Testis (tissue), 3 donors: Measurements from ENCODE around the gene PIBF1. TPM values are rescaled to one million over a fixed set of nuclear protein-coding genes. Genes with fewer than 3 reads are reported as not detected.

Source experiments
- DNase-seq: peaks from one replicate; pipeline ENCODE4 v3.0.0-alpha.2; 2019
- H3K27ac ChIP-seq, 2 donors: fragments of 200-600 bp; sonication (generic); one replicate each; pipeline ENCODE4 v1.5.1; 2019
- H3K27me3 ChIP-seq: fragments of 200-600 bp; sonication (generic); one replicate; pipeline ENCODE4 v1.5.1; 2019
- H3K36me3 ChIP-seq: fragments of 200-600 bp; sonication (generic); one replicate; pipeline ENCODE4 v1.5.1; 2017; ENCODE audit warnings: low read depth; ENCODE audit errors: missing control alignments
- H3K4me1 ChIP-seq: fragments of 200-600 bp; sonication (generic); one replicate; pipeline ENCODE4 v1.5.1; 2019
- H3K4me3 ChIP-seq, 2 donors: fragments of 200-600 bp; sonication (generic); one replicate each; pipeline ENCODE4 v1.5.1; 2017 to 2019
- H3K9me3 ChIP-seq: fragments of 200-600 bp; sonication (generic); one replicate; pipeline ENCODE4 v1.5.1; 2017
- POLR2A ChIP-seq: fragments of 450-650 bp; IDR thresholded peaks from one replicate; pipeline ENCODE4 v1.6.1; 2017; ENCODE audit warnings: antibody characterized with exemption, mild to moderate bottlenecking, moderate library complexity
- WGBS, 2 donors: methylation state at CpG; one replicate each; pipeline ENCODE4 v1.1.5; 2018; 5-methylcytosine and 5-hydroxymethylcytosine counted together
- intact Hi-C: fragments of 100-400 bp; cut with DNase I; formaldehyde crosslinking; loops from one replicate; pipeline ENCODE4 v1.15.1; 2023; ENCODE audit warnings: low total_unique reads
- polyA plus RNA-seq: library from polyadenylated mRNA; stranded (reverse); fragments of 350-450 nt; fragmentation: Illumina TruSeq; extraction: RNeasy Lipid Tissue Mini Kit (QIAGEN cat#74804); gene quantifications from one replicate; pipeline ENCODE4 v1.2.3, GENCODE V29; 2014; ENCODE audit warnings: low read depth, low replicate concordance; ENCODE audit not compliant: insufficient read depth
- total RNA-seq, 2 donors: library from RNA; depleted of rRNA; stranded (reverse); fragments of >200 nt; gene quantifications; one replicate each; pipeline ENCODE4 v1.2.3, GENCODE V29; 2016
- TF ChIP-seq, protein P1 (sequence below), 3 experiments: fragments of 450-650 bp in 2 of 3; fragments of 200-600 bp in 1 of 3; sonication (generic) in 1 of 3; IDR thresholded peaks; one replicate each; pipeline ENCODE4 v1.5.1; 2016 to 2019; ENCODE audit warnings: antibody characterized with exemption in 3 of 3, mild to moderate bottlenecking in 2 of 3, moderate library complexity in 1 of 3

The PIBF1 gene
- total and polyA plus RNA-seq, 3 donors from 2014 or later, result 22.5 to 37.2 (median 24.6) TPM

DNA sequence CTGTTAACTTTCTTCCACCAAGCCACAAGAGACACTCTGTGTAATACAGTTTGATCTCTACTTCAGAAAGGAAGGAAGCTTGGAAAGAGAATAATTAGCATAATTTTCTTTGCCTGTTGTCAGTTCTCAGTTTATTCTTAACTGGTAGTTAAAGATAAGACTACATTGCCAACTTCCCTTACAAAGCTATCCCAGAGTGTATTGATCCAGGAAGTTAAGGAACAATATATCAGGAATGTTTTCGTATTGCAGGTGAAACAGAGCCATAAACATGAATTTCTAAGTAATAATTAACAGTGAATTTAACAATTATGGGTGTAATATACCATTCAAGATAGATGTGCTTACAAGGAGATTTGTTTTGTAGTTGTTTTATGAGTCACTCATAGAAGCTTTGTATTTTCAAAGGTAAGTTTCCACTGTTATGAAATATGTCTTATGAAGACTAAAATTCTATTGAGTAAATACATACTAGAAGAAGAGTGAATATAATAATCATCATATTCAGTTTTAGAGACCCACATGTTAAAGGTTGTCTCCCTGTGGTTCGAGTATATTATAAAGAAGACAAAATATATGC, 188.5 kb downstream of the PIBF1 start:
- Histone ChIP-seq H3K4me1 (no peaks in the 10 kb centered on the region), H3K27me3 (no peaks in the 10 kb centered on the region), H3K4me3 (no peak overlapping the region), H3K27ac (no peak overlapping the region), H3K36me3 (no peaks in the 10 kb centered on the region), H3K9me3 (no peaks in the 10 kb centered on the region)
- intact Hi-C loops, result no loop called here
- DNase-seq, result no peak
- WGBS, 2 donors, result 91 to 98% methylated on average over 2 of the region's 2 CpGs
- TF ChIP-seq, protein P1, sequence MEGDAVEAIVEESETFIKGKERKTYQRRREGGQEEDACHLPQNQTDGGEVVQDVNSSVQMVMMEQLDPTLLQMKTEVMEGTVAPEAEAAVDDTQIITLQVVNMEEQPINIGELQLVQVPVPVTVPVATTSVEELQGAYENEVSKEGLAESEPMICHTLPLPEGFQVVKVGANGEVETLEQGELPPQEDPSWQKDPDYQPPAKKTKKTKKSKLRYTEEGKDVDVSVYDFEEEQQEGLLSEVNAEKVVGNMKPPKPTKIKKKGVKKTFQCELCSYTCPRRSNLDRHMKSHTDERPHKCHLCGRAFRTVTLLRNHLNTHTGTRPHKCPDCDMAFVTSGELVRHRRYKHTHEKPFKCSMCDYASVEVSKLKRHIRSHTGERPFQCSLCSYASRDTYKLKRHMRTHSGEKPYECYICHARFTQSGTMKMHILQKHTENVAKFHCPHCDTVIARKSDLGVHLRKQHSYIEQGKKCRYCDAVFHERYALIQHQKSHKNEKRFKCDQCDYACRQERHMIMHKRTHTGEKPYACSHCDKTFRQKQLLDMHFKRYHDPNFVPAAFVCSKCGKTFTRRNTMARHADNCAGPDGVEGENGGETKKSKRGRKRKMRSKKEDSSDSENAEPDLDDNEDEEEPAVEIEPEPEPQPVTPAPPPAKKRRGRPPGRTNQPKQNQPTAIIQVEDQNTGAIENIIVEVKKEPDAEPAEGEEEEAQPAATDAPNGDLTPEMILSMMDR (IDR thresholded peaks at IDR 0.05), result no peak
- no peak for TF ChIP-seq POLR2A

- Histone ChIP-seq H3K27ac (no peak overlapping the region), H3K9me3 (no peaks in the 10 kb centered on the region), H3K4me1 (no peaks in the 10 kb centered on the region), H3K27me3 (no peaks in the 10 kb centered on the region), H3K36me3 (no peaks in the 10 kb centered on the region), H3K4me3 (no peak overlapping the region)
- no peak for DNase-seq
- TF ChIP-seq, protein P1 (IDR thresholded peaks at IDR 0.05), result no peak
- no peak for TF ChIP-seq POLR2A
- intact Hi-C loops, result no loop called here
- WGBS, 2 donors, result 93 to 97% methylated on average over 5 of the region's 5 CpGs
Observed at GRCh38 chr13:72970956-72971355, 189.0 kb downstream of the PIBF1 start.

- WGBS, 2 donors, result 90 to 97% methylated on average over 1 of the region's 1 CpG
- Histone ChIP-seq H3K27me3 (no peaks in the 10 kb centered on the region), H3K9me3 (no peaks in the 10 kb centered on the region), H3K4me3 (no peak overlapping the region), H3K4me1 (no peaks in the 10 kb centered on the region), H3K36me3 (no peaks in the 10 kb centered on the region), H3K27ac (no peak overlapping the region)
- TF ChIP-seq, protein P1 (IDR thresholded peaks at IDR 0.05), result no peak
- TF ChIP-seq POLR2A, result no peak
- intact Hi-C loops, result no loop called here
- DNase-seq, result no peak
Observed at GRCh38 chr13:72973234-72973633, 191.3 kb downstream of the PIBF1 start.

DNA sequence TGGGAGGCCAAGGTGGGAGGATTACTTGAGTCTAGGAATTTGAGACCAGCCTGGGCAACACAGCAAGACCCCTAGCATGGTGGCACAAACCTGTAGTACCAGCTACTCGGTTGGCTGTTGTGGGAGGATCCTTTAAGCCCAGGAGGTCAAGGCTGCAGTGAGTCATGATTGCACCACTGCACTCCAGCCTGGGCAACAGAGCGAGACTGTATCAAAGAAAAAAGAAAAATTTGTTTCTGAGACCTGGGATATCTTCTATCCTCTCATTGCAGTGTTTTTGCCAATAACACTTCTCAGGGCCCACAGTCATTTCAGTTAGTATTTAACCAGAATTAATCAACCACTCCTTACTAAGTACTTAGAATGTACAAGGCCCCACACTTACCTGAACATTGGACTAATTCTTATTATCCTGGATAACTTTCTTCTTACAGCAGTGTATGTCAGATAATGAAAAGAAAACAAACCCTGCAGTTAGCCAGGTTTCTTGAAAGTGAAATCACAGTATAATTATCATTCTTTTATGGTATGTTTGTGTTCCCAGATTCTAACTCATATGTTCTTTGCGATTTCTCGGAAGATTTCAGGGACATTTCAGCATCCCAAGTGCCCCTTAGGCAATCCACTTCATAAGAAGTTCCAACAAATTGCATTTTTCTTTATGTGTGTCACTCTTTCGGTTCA, 201.3 kb downstream of the PIBF1 start:
- no peak for DNase-seq
- Histone ChIP-seq H3K27ac (no peak overlapping the region), H3K36me3 (no peaks in the 10 kb centered on the region), H3K9me3 (no peaks in the 10 kb centered on the region), H3K4me1 (no peaks in the 10 kb centered on the region), H3K27me3 (no peaks in the 10 kb centered on the region), H3K4me3 (no peak overlapping the region)
- intact Hi-C loops, result no loop called here
- WGBS, 2 donors, result 74 to 75% methylated on average over 5 of the region's 5 CpGs
- TF ChIP-seq, protein P1 (IDR thresholded peaks at IDR 0.05), result no peak
- TF ChIP-seq POLR2A, result no peak

DNA sequence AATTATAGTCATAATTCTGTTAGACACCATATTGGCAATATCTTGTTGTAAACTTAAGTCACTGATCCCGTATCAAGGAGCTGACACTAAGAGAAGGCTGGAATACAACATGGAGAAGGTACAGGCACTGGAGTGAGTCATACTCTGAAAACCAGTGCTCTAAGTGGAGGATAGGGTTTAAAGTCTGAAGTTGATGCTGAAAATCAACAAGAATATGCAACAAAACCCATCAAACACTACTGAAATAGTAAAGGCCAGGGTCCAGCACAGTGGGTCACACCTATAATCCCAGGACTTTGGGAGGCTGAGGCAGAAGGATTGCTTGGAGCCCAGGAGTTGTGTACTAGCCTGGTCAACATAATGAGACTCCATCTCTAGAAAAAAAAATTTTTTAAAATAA, 203.7 kb downstream of the PIBF1 start:
- H3K36me3 ChIP-seq, result no peaks in the 10 kb centered on the region
- no peak overlapping the region for H3K4me3 ChIP-seq
- H3K9me3 ChIP-seq, result no peaks in the 10 kb centered on the region
- H3K27ac ChIP-seq, result no peak overlapping the region
- no peaks in the 10 kb centered on the region for H3K4me1 ChIP-seq
- no peak for DNase-seq
- no peaks in the 10 kb centered on the region for H3K27me3 ChIP-seq
- TF ChIP-seq, protein P1 (IDR thresholded peaks at IDR 0.05), result no peak
- no peak for TF ChIP-seq POLR2A
- WGBS, 2 donors, result 96 to 100% methylated on average over 1 of the region's 1 CpG
- intact Hi-C loops, result no loop called here
